ENCODE results near the gene RARB. TPM values are rescaled to one million over a fixed set of nuclear protein-coding genes. Genes with fewer than 3 reads are reported as not detected.

RARB gene
- total RNA-seq, 2 experiments from 2014 or later: not detected

DNA sequence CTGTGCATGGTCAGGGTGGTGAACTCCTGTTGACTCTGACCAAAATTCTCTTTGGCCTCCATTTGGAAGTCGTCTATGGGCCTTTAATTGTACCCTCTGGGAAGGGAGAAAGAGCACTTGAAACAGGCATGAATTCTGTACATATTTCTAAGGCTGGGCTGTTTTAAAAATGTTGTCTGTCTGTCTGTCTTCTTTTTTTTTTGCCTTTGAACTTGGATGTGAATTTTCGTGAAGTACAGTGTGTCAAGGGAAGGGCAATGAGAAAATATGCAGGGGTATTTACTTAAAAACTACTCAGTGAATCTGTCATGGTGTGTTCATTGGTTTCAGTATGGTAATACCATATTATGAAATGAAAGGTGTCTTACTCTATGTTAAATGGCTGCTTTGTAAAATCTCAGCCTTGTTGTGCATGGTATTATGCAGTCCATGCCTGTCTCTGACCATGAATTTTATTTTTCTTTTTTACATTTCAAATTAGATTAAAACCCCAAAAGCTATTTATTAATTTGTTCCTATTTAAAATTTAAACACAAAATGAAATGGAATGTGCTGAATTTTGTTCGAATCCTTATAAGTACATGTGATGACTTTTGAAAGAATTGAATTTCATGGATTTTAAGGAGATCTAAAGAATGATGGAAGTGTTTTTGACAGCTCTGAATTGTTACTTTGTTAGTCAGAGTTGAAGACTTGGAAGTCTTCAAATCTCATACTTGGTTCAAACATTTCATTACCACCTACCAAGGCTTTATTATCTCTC, 51.1 kb downstream of the RARB start:
- Mint-ChIP-seq H3K9me3 (ENCODE audit: low read depth) (no peaks in the 10 kb centered on the region), H3K4me1 (no peaks in the 10 kb centered on the region), H3K36me3 (no peaks in the 10 kb centered on the region), H3K27me3 (peaks cover 5% of the 10 kb centered on the region), H3K27ac (no peak overlapping the region), H3K4me3 (no peak overlapping the region)
- CTCF ChIA-PET: no interaction called here
- DNase-seq: no peak
- ATAC-seq: no peak

DNA sequence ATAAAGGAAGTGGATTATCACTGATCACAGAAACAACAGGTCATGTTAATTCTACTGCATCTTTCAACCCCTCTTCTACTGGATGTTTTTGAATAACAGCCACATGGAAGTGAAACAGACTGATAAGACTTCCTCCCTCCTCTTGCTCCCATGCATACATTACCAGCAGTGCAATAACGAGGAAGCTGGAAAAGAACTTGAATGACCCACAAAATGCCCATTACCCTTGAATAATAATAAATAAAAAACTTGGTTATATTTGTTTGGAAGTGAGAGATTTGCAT, 51.6 kb downstream of the RARB start:
- ATAC-seq (no peak), DNase-seq (no peak)
- Mint-ChIP-seq H3K27me3 (peaks cover 5% of the 10 kb centered on the region), H3K4me1 (no peaks in the 10 kb centered on the region), H3K4me3 (no peak overlapping the region), H3K27ac (no peak overlapping the region), H3K36me3 (no peaks in the 10 kb centered on the region), H3K9me3 (ENCODE audit: low read depth) (no peaks in the 10 kb centered on the region)
- CTCF ChIA-PET: no interaction called here

DNA sequence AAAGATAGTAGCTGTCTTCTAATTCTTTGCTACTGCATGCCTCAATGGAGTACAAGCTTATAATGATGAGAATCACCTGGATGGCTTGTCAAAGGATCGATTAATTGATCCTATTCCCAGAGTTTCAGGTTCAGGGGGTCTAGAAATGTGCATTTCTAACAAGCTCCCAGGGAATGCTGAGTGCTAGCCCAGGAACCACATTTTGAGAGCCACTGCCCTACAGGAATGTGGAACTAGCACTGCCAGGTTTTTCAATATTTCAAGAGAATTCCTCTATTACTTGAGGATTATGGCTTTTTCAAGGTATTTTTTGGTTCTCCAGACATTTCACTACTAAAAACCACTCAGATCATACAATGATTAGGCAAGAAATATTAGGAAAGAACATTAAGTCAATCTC, 52.7 kb downstream of the RARB start:
- no peak for ATAC-seq
- H3K9me3 Mint-ChIP-seq (ENCODE audit: low read depth): no peaks in the 10 kb centered on the region
- no peaks in the 10 kb centered on the region for H3K4me1 Mint-ChIP-seq
- CTCF ChIA-PET: interaction anchor here (0.6 kb wide), 1 partner anchor 102 kb away, joined by 3 read pairs; no protein-coding TSS in a partner anchor
- peaks cover under 1% of the 10 kb centered on the region for H3K27me3 Mint-ChIP-seq
- H3K4me3 Mint-ChIP-seq: no peak overlapping the region
- no peak overlapping the region for H3K27ac Mint-ChIP-seq
- H3K36me3 Mint-ChIP-seq: no peaks in the 10 kb centered on the region
- DNase-seq: no peak

DNA sequence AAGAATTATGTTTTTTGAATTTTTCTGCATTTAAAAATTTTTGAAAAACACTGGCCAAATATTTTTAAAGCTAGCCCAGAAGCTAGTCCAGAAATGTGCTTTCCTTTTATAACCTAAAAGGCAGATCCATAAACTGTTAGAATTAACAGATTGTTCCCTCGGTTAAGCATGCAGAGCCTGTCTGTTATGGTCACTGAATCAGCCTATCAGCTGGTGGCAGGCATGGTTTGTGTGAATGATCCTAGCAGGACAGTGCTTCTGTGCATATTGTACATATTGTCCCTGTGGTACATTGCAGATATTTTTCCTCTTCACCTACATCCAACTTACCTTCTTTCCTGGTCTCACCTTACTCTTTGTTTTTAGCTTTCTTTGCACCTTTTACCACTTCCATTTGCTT, 53.3 kb downstream of the RARB start:
- no peaks in the 10 kb centered on the region for H3K36me3 Mint-ChIP-seq
- no peaks in the 10 kb centered on the region for H3K4me1 Mint-ChIP-seq
- no peaks in the 10 kb centered on the region for H3K27me3 Mint-ChIP-seq
- H3K4me3 Mint-ChIP-seq: no peak overlapping the region
- DNase-seq: no peak
- ATAC-seq: no peak
- CTCF ChIA-PET: no interaction called here
- no peak overlapping the region for H3K27ac Mint-ChIP-seq
- no peaks in the 10 kb centered on the region for H3K9me3 Mint-ChIP-seq (ENCODE audit: low read depth)

DNA sequence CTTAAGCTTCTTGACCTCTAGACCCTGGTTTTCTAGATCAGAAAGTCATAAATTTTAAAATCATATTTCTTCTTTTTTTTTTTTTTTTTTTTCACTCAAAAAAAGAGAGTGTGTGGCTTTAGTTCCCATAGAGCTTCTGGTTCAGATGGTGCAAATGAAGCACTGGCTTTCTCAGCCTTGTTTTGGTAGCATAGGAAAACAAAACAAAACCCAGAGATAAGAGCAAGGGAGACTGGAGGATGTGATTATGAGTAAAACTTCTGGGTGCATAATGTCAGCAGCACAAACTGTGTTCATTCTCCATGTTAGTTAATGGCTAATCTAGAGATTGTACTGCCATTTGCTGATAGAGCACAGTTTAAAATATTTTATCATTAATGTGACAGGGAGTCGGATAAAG, 55.4 kb downstream of the RARB start:
- Mint-ChIP-seq H3K4me3 (no peak overlapping the region), H3K9me3 (ENCODE audit: low read depth) (no peaks in the 10 kb centered on the region), H3K36me3 (no peaks in the 10 kb centered on the region), H3K27me3 (no peaks in the 10 kb centered on the region), H3K27ac (no peak overlapping the region), H3K4me1 (no peaks in the 10 kb centered on the region)
- ATAC-seq (no peak), DNase-seq (no peak)
- CTCF ChIA-PET: no interaction called here

DNA sequence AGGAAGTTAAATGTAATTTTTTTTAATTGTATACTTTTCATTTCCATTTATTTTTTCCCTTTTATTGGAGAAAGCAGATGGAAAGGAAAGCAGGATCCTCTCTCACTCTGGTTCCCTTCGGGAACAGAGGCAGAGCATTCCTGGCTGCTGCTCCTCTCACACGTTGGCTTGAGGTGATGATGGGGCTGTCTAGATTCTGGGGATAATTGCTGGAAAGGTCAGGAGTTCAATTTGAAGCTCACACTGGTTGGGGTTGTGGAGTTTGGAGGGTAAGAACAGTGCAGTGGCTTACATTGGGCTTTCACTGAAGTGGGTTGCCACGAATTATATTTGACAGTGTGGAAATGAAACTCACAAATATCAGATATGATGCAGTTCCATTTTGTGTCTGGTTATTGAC, 57.6 kb downstream of the RARB start:
- H3K9me3 Mint-ChIP-seq (ENCODE audit: low read depth): no peaks in the 10 kb centered on the region
- CTCF ChIA-PET: interaction anchor here (1.2 kb wide), 1 partner anchor 8 kb away, joined by 3 read pairs; no protein-coding TSS in a partner anchor
- no peaks in the 10 kb centered on the region for H3K4me1 Mint-ChIP-seq
- no peak overlapping the region for H3K4me3 Mint-ChIP-seq
- ATAC-seq (no peak), DNase-seq (no peak)
- H3K36me3 Mint-ChIP-seq: no peaks in the 10 kb centered on the region
- no peak overlapping the region for H3K27ac Mint-ChIP-seq
- no peaks in the 10 kb centered on the region for H3K27me3 Mint-ChIP-seq

DNA sequence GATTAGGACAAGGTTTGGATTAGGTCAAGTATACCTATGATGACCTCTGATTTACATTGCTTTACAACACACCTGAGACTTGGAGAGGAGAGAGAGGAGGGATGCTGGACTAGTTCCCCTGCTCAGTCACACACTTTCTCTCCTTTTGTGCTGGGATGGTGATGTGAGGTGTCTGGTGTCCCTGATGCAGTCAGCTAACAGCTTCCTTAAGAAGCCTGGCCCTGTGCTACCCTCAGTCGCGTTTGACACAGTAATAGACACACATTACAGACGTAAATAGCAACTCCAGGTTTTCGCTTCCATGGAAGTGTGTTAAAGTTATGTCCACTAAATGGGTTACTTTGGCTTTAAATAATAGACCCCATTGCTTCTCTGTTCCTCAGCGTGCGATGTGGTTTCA, 58.9 kb downstream of the RARB start:
- CTCF ChIA-PET: no interaction called here
- Mint-ChIP-seq H3K36me3 (no peaks in the 10 kb centered on the region), H3K4me3 (no peak overlapping the region), H3K4me1 (no peaks in the 10 kb centered on the region), H3K27ac (no peak overlapping the region), H3K9me3 (ENCODE audit: low read depth) (peaks cover under 1% of the 10 kb centered on the region), H3K27me3 (no peaks in the 10 kb centered on the region)
- ATAC-seq (no peak), DNase-seq (no peak)

DNA sequence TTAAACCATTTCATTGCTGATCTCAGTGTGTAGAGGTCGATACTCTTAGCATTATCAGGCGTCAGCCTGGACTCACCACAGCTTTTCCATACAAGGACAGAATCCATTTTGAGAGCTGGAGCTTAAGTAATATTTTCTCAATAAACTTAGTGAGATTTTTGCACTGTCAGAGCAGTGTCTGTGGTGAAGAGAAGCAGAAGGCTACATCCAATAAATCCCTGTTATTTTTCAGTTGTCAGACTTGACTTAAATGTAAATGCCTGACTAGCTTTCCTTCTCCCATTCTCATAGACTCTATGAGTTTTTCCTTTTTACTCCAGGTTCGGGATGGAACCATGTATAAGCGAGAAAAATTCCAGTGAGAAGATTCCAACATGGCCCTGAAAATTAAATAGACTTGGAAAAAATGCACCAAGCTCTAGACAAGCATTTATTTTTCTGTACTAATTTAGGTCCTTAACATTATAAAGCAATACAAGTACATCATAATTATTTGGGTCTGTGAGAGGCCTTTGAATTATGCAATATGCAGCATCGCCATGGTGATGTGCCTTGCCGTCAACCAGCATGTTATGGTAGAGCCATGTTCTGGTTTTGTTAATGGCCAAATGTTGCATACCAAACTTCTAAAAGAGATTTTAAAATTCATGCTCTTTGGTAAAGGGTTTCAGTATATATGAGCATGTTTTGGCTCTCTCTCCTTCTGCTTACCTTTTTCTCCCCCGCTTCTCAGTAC, 62.0 kb downstream of the RARB start:
- DNase-seq (no peak), ATAC-seq (no peak)
- no peaks in the 10 kb centered on the region for H3K36me3 Mint-ChIP-seq
- H3K27me3 Mint-ChIP-seq: no peaks in the 10 kb centered on the region
- no peaks in the 10 kb centered on the region for H3K4me1 Mint-ChIP-seq
- no peak overlapping the region for H3K27ac Mint-ChIP-seq
- H3K4me3 Mint-ChIP-seq: no peak overlapping the region
- CTCF ChIA-PET: no interaction called here
- peaks cover 22% of the 10 kb centered on the region for H3K9me3 Mint-ChIP-seq (ENCODE audit: low read depth)

DNA sequence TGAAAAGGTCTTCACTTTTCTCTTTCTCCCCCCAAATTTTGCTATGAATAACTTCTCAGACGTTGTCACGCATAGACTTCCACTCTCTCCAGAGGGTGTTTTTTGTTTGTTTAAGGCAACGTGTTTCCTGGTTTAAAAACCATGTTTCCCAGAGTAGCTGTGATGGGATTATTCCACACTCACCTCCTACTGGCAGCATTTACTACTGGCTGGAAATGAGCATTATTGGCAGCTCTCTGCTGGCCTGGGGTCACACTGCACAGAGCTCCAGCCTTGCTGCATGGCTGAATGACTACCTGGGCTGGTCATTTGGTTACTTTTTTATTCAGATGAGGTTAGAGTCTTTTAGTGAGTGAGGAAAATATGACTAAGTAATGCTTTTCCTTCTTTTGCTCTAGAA, 65.2 kb downstream of the RARB start:
- no peak overlapping the region for H3K27ac Mint-ChIP-seq
- H3K27me3 Mint-ChIP-seq: no peaks in the 10 kb centered on the region
- H3K36me3 Mint-ChIP-seq: no peaks in the 10 kb centered on the region
- no peak overlapping the region for H3K4me3 Mint-ChIP-seq
- H3K9me3 Mint-ChIP-seq (ENCODE audit: low read depth): peaks cover 26% of the 10 kb centered on the region
- DNase-seq (no peak), ATAC-seq (no peak)
- CTCF ChIA-PET: no interaction called here
- H3K4me1 Mint-ChIP-seq: no peaks in the 10 kb centered on the region

DNA sequence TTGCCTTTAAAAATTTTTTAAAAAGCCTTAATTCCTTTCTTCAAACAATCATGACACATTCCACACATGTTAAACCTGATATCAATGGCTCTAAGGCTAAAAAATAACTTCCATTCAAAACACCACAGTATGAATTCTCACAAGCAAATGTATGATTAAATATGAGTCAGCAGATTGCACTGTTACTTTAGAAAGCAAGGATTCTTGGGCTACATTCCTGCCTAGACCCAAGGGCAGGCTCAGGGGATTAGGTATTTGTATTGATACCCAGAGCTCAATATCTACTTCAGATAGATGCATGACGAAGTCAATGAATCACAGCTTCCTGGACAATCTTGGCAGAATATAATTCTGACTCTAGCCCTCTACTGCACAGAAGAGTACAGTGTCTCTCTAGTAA, 65.7 kb downstream of the RARB start:
- ATAC-seq (no peak), DNase-seq (no peak)
- H3K4me3 Mint-ChIP-seq: no peak overlapping the region
- CTCF ChIA-PET: no interaction called here
- H3K27me3 Mint-ChIP-seq: no peaks in the 10 kb centered on the region
- no peaks in the 10 kb centered on the region for H3K36me3 Mint-ChIP-seq
- peaks cover 26% of the 10 kb centered on the region for H3K9me3 Mint-ChIP-seq (ENCODE audit: low read depth)
- no peak overlapping the region for H3K27ac Mint-ChIP-seq
- no peaks in the 10 kb centered on the region for H3K4me1 Mint-ChIP-seq

DNA sequence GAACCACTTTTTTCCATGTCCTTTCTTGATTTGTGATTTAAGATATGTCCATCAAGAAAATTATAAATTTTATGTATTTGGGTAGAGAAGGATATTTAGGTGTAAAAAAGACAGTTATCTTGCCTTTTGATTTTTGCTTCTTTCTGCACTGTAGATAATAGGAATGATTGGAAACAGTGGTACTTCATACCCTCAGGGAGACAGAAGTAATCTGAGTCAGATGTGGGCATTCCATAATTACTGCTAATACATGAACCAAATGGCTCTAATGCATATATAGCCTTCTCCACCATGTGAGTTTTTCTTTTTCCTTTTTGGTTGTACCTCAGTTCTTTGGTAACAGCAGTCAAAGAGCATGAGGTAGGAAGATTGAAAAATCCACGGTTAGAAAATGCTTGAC, 67.2 kb downstream of the RARB start:
- DNase-seq (no peak), ATAC-seq (no peak)
- Mint-ChIP-seq H3K4me3 (no peak overlapping the region), H3K4me1 (no peaks in the 10 kb centered on the region), H3K27me3 (no peaks in the 10 kb centered on the region), H3K27ac (no peak overlapping the region), H3K9me3 (ENCODE audit: low read depth) (peaks cover 26% of the 10 kb centered on the region), H3K36me3 (no peaks in the 10 kb centered on the region)
- CTCF ChIA-PET: no interaction called here

DNA sequence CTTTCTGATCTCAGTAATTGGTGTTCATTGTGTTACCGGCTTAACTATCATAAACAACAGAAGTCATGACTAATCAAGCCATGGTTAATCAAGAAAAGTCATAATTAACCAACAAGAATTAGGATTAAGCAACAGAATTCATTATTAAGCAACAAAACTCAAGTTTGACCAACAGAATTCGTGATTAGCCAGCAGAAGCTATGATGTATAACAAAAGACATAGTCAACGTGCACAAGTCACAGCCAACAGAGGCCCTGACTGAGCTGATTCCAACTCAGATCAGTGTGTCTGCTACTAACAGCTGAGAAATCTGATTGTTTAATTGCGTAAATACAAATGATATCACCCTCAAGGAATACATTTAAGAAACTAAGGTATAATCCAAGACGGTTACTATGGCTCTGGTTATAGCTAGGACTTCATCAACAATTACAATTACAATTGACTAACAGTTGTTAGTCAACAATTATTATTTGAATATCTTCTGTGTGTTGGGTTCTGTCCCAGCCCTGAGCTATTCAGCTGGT, 67.7 kb downstream of the RARB start:
- no peak for ATAC-seq
- Mint-ChIP-seq H3K36me3 (no peaks in the 10 kb centered on the region), H3K4me3 (no peak overlapping the region), H3K27ac (no peak overlapping the region), H3K27me3 (no peaks in the 10 kb centered on the region), H3K9me3 (ENCODE audit: low read depth) (peaks cover 26% of the 10 kb centered on the region), H3K4me1 (no peaks in the 10 kb centered on the region)
- CTCF ChIA-PET: no interaction called here
- no peak for DNase-seq

DNA sequence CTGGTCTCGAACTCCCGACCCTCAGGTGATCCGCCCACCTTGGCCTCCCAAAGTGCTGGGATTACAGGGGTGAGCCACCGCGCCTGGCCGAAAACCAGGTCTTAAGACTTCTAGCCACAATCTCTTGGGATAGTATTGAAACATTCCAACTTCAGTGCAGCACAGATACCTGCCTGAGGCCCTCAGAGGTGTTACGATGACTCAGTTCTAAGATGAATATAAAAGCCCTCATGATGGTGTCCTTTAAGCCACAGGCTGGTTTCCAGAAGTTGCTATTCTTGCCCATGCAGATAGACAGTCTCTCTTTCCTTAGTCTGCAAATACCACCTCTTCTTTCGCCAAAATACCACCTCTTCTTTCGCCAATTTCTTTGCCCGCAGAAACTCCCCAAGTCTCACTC, 69.0 kb downstream of the RARB start:
- no peaks in the 10 kb centered on the region for H3K27me3 Mint-ChIP-seq
- DNase-seq: no peak
- no peak overlapping the region for H3K4me3 Mint-ChIP-seq
- no peaks in the 10 kb centered on the region for H3K36me3 Mint-ChIP-seq
- H3K9me3 Mint-ChIP-seq (ENCODE audit: low read depth): peaks cover 25% of the 10 kb centered on the region
- H3K4me1 Mint-ChIP-seq: no peaks in the 10 kb centered on the region
- no peak overlapping the region for H3K27ac Mint-ChIP-seq
- no peak for ATAC-seq
- CTCF ChIA-PET: no interaction called here

DNA sequence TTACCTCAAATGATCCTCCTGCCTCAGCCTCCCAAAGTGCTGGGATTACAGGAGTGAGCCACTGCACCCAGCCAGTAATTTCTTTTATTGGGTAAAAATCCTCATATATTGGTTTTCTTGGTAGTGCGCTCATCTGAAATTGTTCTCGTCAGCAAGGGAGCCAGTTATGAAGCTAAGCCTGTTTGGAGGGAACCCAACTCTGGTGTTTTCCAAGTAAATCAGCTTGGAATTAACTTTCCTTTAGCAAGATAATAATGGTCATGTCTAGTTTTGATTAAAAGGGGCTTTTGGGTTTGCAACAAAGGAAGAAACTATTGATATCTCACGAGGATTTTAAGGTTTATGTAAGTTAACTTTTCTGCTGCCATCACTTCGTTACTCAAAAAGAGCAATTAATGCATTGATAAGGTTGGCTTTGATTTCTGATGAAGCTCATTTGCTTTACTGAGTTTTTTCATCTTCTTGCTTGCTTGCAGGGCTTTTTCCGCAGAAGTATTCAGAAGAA, 72.7 kb downstream of the RARB start:
- H3K4me1 Mint-ChIP-seq: no peaks in the 10 kb centered on the region
- no peaks in the 10 kb centered on the region for H3K27me3 Mint-ChIP-seq
- peaks cover 2% of the 10 kb centered on the region for H3K9me3 Mint-ChIP-seq (ENCODE audit: low read depth)
- CTCF ChIA-PET: no interaction called here
- H3K36me3 Mint-ChIP-seq: no peaks in the 10 kb centered on the region
- H3K4me3 Mint-ChIP-seq: no peak overlapping the region
- H3K27ac Mint-ChIP-seq: no peak overlapping the region
- ATAC-seq (no peak), DNase-seq (no peak)
